Transverse colon (tissue), 4 donors: ENCODE data around the gene ZNRD2.
"Not testable (repeated sequence)": the region's sequence is repeated elsewhere in the genome, so short reads cannot be mapped to it uniquely, and the experiment has no call there.

Experiments used
- EP300 ChIP-seq: sonication (generic); formaldehyde crosslinking; IDR thresholded peaks from one replicate; pipeline ENCODE4 v1.6.1; 2017; ENCODE audit warnings: antibody characterized with exemption, low read depth
- POLR2A ChIP-seq: fragments of 450-650 bp; IDR thresholded peaks from one replicate; pipeline ENCODE4 v1.6.1; 2016; ENCODE audit warnings: antibody characterized with exemption, mild to moderate bottlenecking, moderate library complexity
- POLR2AphosphoS5 ChIP-seq, 3 donors: sonication (generic); formaldehyde crosslinking; IDR thresholded peaks; one replicate each; pipeline ENCODE4 v1.6.1; 2016; ENCODE audit warnings: antibody characterized with exemption in 3 of 3
- TF ChIP-seq, protein P1 (sequence below), 5 experiments: fragments of 200-600 bp in 3 of 5; fragments of 450-650 bp in 2 of 5; sonication (generic) in 3 of 5; IDR thresholded peaks; 1 replicate in 2 of 5; 2 replicates in 3 of 5; pipeline ENCODE4 v1.5.1; 2016 to 2017; ENCODE audit warnings: antibody characterized with exemption in 5 of 5, inconsistent platforms in 3 of 5, mild to moderate bottlenecking in 2 of 5, moderate library complexity in 1 of 5

GRCh38 chr11:65521777-65522521 is 48.3 kb upstream of the ZNRD2 start:
- TF ChIP-seq POLR2A; EP300; POLR2AphosphoS5 (IDR thresholded peaks at IDR 0.05): not testable (repeated sequence)
- TF ChIP-seq, protein P1, sequence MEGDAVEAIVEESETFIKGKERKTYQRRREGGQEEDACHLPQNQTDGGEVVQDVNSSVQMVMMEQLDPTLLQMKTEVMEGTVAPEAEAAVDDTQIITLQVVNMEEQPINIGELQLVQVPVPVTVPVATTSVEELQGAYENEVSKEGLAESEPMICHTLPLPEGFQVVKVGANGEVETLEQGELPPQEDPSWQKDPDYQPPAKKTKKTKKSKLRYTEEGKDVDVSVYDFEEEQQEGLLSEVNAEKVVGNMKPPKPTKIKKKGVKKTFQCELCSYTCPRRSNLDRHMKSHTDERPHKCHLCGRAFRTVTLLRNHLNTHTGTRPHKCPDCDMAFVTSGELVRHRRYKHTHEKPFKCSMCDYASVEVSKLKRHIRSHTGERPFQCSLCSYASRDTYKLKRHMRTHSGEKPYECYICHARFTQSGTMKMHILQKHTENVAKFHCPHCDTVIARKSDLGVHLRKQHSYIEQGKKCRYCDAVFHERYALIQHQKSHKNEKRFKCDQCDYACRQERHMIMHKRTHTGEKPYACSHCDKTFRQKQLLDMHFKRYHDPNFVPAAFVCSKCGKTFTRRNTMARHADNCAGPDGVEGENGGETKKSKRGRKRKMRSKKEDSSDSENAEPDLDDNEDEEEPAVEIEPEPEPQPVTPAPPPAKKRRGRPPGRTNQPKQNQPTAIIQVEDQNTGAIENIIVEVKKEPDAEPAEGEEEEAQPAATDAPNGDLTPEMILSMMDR (IDR thresholded peaks at IDR 0.05) = not testable (repeated sequence)
